ENCODE measurements around the gene ATP5PO.

The ATP5PO gene, protein sequence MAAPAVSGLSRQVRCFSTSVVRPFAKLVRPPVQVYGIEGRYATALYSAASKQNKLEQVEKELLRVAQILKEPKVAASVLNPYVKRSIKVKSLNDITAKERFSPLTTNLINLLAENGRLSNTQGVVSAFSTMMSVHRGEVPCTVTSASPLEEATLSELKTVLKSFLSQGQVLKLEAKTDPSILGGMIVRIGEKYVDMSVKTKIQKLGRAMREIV

DNA sequence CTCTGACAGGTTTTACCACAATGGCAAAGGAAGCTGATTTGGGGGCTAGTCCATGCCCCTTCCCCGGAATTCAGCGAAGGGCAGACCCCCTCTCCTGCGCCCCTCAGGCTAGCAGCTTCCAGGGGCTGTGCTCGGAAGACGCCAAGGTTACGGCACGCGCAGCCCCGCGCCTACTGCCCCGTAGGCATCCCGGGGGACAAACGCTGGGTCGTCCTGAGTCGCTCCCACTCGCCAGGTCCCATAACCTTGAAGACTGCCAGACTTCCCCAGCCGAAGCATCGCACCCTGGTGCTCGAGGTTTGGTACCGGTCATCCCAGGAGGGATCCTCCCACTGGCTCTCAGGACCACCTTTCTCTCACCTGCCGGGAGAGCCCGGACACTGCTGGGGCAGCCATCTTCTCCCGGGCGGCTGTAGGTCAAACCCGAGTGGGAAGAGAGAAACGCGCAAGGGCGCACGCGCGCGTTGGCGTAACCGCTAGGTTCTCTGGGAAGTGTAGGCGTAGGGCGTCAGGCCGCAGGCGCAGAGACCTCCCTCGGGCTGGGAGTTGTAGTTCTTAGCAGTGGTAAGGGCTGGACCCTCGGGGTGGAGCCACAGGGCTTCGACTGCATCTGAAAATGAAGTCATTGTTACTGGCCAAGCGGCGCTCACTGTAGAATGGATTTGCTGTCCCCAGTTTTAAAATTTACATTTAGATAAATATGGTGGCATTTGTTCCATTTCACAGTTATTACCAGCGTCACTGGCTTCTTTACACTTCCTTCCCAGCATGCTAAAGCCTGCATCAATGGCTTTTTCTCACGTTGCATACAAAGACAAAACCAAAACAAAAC is at the start of gene ATP5PO:
TSS of gene ATP5PO (minus strand) at position 437 of the 832 bp plus-strand sequence. CDS start at position 396, 41 bp downstream.
- peak within 1 kb of the TSS; percentile 100 for H3K4me3 Mint-ChIP-seq
- no peaks in the 10 kb centered on the region for H3K9me3 Mint-ChIP-seq
- H3K27ac Mint-ChIP-seq = peak within 1 kb of the TSS; percentile 99
- DNase-seq (ENCODE audit: low spot score in 2 of 2) (peak; percentile 91 to 94), ATAC-seq (ENCODE audit: low read depth) (peak; percentile 98)
- peaks cover 9% of the 10 kb centered on the region for H3K36me3 Mint-ChIP-seq
- H3K27me3 Mint-ChIP-seq = no peaks in the 10 kb centered on the region
- peaks cover 18% of the 10 kb centered on the region for H3K4me1 Mint-ChIP-seq

- Mint-ChIP-seq H3K4me1 (peaks cover 3% of the 10 kb centered on the region), H3K4me3 (no peak overlapping the region), H3K27me3 (no peaks in the 10 kb centered on the region), H3K9me3 (peaks cover 2% of the 10 kb centered on the region), H3K36me3 (no peaks in the 10 kb centered on the region), H3K27ac (no peak overlapping the region)
- DNase-seq (ENCODE audit: low spot score in 2 of 2) (no peak), ATAC-seq (ENCODE audit: low read depth) (no peak)
Measured at GRCh38 chr21:33964706-33965325, 49.2 kb upstream of the ATP5PO start.

- Mint-ChIP-seq H3K36me3 (peaks cover 2% of the 10 kb centered on the region), H3K27ac (no peak overlapping the region), H3K9me3 (peaks cover 6% of the 10 kb centered on the region), H3K27me3 (no peaks in the 10 kb centered on the region), H3K4me3 (no peak overlapping the region), H3K4me1 (peaks cover 3% of the 10 kb centered on the region)
- ATAC-seq (ENCODE audit: low read depth) (no peak), DNase-seq (ENCODE audit: low spot score in 2 of 2) (no peak)
Measured at GRCh38 chr21:33963848-33964555, 48.4 kb upstream of the ATP5PO start.

DNA sequence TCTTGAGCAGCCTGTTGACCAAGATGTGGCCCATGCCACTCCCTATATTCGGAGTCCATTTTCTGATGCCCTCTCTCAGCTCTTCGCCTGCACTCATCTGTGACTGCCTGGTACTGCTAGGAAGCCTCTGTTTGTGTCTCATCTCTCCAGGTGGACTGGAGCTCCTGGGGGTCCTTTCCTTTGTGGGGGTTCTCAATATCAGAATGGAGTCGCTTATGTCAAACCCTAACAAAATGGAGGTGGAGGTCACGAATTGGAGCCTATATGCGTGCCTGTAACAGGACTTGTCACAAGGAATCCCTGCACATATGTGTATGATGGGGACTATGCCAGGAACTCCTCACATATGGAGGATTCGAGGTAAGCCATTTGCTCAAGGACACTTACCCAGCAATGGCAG is 46.7 kb upstream of the ATP5PO start:
- Mint-ChIP-seq H3K27ac (no peak overlapping the region), H3K36me3 (peaks cover 2% of the 10 kb centered on the region), H3K9me3 (peaks cover 7% of the 10 kb centered on the region), H3K4me1 (no peaks in the 10 kb centered on the region), H3K4me3 (no peak overlapping the region), H3K27me3 (no peaks in the 10 kb centered on the region)
- ATAC-seq (ENCODE audit: low read depth) (no peak), DNase-seq (ENCODE audit: low spot score in 2 of 2) (no peak)

DNA sequence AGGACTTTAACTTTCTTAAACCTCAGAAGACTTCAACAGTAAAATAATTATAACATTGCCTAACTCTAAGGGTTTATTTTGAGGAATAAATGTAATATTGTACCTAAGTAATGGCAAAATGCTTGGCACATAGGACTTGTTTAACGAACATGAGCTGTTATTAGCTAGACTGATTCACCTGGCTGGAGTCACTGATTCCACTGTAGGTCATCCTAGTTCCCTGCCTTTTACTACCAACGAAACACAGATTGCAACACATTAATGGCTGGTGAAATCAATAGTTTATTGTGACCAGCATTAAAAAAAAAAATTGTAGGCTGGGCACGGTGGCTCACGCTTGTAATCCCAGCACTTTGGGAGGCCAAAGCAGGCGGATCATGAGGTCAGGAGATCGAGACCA is 45.5 kb upstream of the ATP5PO start:
- no peaks in the 10 kb centered on the region for H3K4me1 Mint-ChIP-seq
- peaks cover 7% of the 10 kb centered on the region for H3K9me3 Mint-ChIP-seq
- no peak overlapping the region for H3K27ac Mint-ChIP-seq
- H3K36me3 Mint-ChIP-seq = peaks cover 2% of the 10 kb centered on the region
- no peak overlapping the region for H3K4me3 Mint-ChIP-seq
- no peaks in the 10 kb centered on the region for H3K27me3 Mint-ChIP-seq
- DNase-seq (ENCODE audit: low spot score in 2 of 2) = no peak
- ATAC-seq (ENCODE audit: low read depth) = no peak

GRCh38 chr21:33959680-33960079 is 44.1 kb upstream of the ATP5PO start:
- Mint-ChIP-seq H3K27ac (no peak overlapping the region), H3K4me1 (peaks cover 3% of the 10 kb centered on the region), H3K9me3 (peaks cover 7% of the 10 kb centered on the region), H3K36me3 (peaks cover 2% of the 10 kb centered on the region), H3K27me3 (peaks cover 2% of the 10 kb centered on the region), H3K4me3 (no peak overlapping the region)
- DNase-seq (ENCODE audit: low spot score in 2 of 2) = no peak
- ATAC-seq (ENCODE audit: low read depth) = no peak

DNA sequence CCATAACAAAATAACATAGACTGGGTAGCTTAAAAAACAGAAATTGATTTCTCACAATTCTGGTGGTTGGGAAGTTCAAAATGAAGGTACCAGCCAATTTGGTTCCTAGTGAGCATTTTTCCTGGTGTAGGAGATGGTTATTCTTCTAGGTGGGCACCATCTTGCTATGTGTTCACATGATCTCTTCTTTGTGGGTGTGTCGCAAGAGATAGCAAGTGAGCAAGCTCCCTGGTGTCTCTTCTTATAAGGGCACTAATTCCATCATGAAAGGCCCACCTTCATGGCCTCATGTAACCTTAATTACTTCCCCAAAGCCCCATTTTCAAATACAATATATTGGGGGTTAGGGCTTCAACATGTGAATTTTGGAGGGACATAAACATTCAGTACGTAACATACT is 38.8 kb upstream of the ATP5PO start:
- Mint-ChIP-seq H3K4me1 (peaks cover 18% of the 10 kb centered on the region), H3K27me3 (peaks cover 2% of the 10 kb centered on the region), H3K36me3 (peaks cover under 1% of the 10 kb centered on the region), H3K9me3 (peaks cover 2% of the 10 kb centered on the region), H3K27ac (no peak overlapping the region), H3K4me3 (no peak overlapping the region)
- ATAC-seq (ENCODE audit: low read depth) (no peak), DNase-seq (ENCODE audit: low spot score in 2 of 2) (no peak)

GRCh38 chr21:33951276-33952178 is 35.9 kb upstream of the ATP5PO start:
- peaks cover 37% of the 10 kb centered on the region for H3K4me1 Mint-ChIP-seq
- no peaks in the 10 kb centered on the region for H3K9me3 Mint-ChIP-seq
- peak overlapping the region; percentile 73 for H3K27ac Mint-ChIP-seq
- ATAC-seq (ENCODE audit: low read depth) (no peak), DNase-seq (ENCODE audit: low spot score in 2 of 2) (no peak)
- peaks cover 2% of the 10 kb centered on the region for H3K27me3 Mint-ChIP-seq
- H3K4me3 Mint-ChIP-seq = peak overlapping the region; percentile 59
- H3K36me3 Mint-ChIP-seq = no peaks in the 10 kb centered on the region

GRCh38 chr21:33950431-33951079 is 35.0 kb upstream of the ATP5PO start:
- DNase-seq (ENCODE audit: low spot score in 2 of 2) = no peak
- H3K9me3 Mint-ChIP-seq = no peaks in the 10 kb centered on the region
- H3K27me3 Mint-ChIP-seq = no peaks in the 10 kb centered on the region
- H3K4me1 Mint-ChIP-seq = peaks cover 37% of the 10 kb centered on the region
- peak overlapping the region; percentile 97 for H3K27ac Mint-ChIP-seq
- no peak for ATAC-seq (ENCODE audit: low read depth)
- H3K36me3 Mint-ChIP-seq = no peaks in the 10 kb centered on the region
- no peak overlapping the region for H3K4me3 Mint-ChIP-seq

- DNase-seq (ENCODE audit: low spot score in 2 of 2) = no peak
- Mint-ChIP-seq H3K4me3 (peak overlapping the region; percentile 14), H3K36me3 (no peaks in the 10 kb centered on the region), H3K27ac (peak overlapping the region; percentile 97), H3K4me1 (peaks cover 37% of the 10 kb centered on the region), H3K9me3 (peaks cover 3% of the 10 kb centered on the region), H3K27me3 (no peaks in the 10 kb centered on the region)
- no peak for ATAC-seq (ENCODE audit: low read depth)
Measured at GRCh38 chr21:33949516-33950430, 34.2 kb upstream of the ATP5PO start.

DNA sequence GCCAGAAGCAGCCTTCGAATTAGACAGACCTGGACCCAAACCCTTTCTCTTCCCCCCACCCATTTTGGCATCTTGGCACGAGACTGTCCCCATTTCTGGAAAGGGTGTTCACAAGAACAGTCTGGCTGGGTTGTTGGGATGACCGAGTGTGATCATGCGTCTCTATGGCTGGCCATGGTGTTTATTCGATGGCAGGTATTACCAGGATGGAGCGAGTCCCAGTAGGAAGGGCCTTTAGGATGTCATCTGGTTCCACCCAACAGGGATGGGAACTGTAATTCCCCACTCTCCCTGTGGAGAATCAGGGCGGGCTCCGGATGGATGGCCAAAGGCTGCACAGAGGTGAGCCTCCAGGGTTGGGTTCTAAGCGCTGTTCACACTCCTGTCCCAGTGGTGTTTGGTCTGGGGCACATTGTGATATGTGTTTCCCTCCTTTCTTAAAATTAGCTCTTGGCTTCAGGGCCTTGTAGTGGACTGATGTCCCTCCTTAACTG is 33.4 kb upstream of the ATP5PO start:
- no peak for ATAC-seq (ENCODE audit: low read depth)
- H3K27me3 Mint-ChIP-seq = no peaks in the 10 kb centered on the region
- H3K27ac Mint-ChIP-seq = peak overlapping the region; percentile 97
- no peak for DNase-seq (ENCODE audit: low spot score in 2 of 2)
- peaks cover 7% of the 10 kb centered on the region for H3K9me3 Mint-ChIP-seq
- peaks cover 37% of the 10 kb centered on the region for H3K4me1 Mint-ChIP-seq
- H3K36me3 Mint-ChIP-seq = no peaks in the 10 kb centered on the region
- peak overlapping the region; percentile 66 for H3K4me3 Mint-ChIP-seq
